Neural progenitor cell (in vitro differentiated cells): ENCODE results near the gene MDC1. TPM values are rescaled to one million over a fixed set of nuclear protein-coding genes. Genes with fewer than 3 reads are reported as not detected.

Experiments
- DNase-seq: peaks from one replicate; pipeline ENCODE4 v3.0.0-alpha.2; 2016; ENCODE audit warnings: low spot score
- H2AFZ ChIP-seq: fragments of 200-600 bp; sonication (generic); replicated peaks from 2 replicates; pipeline ENCODE4 v1.6.1; 2016; ENCODE audit warnings: antibody characterized with exemption
- H3F3A ChIP-seq: fragments of 200-600 bp; sonication (generic); 2 replicates; pipeline ENCODE4 v1.6.1; 2016; ENCODE audit warnings: antibody characterized with exemption, low read depth
- H3K27ac ChIP-seq: fragments of 200-600 bp; sonication (generic); 2 replicates; pipeline ENCODE4 v1.5.1; 2016; ENCODE audit warnings: mild to moderate bottlenecking
- H3K27me3 ChIP-seq: fragments of 200-600 bp; sonication (generic); 2 replicates; pipeline ENCODE4 v1.6.1; 2016; ENCODE audit warnings: mild to moderate bottlenecking, moderate library complexity
- H3K36me3 ChIP-seq: fragments of 200-600 bp; sonication (generic); 2 replicates; pipeline ENCODE4 v1.5.1; 2016
- H3K4me1 ChIP-seq: fragments of 200-600 bp; sonication (generic); 2 replicates; pipeline ENCODE4 v1.6.1; 2016; ENCODE audit warnings: mixed run types
- H3K4me2 ChIP-seq: fragments of 200-600 bp; sonication (generic); 2 replicates; pipeline ENCODE4 v1.6.1; 2016
- H3K4me3 ChIP-seq: fragments of 200-600 bp; sonication (generic); 2 replicates; pipeline ENCODE4 v1.5.1; 2016
- H3K79me2 ChIP-seq: fragments of 200-600 bp; sonication (generic); 2 replicates; pipeline ENCODE4 v1.6.1; 2016; ENCODE audit warnings: low read depth
- H3K9ac ChIP-seq: fragments of 200-600 bp; sonication (generic); 2 replicates; pipeline ENCODE4 v1.6.1; 2016
- H3K9me3 ChIP-seq: fragments of 200-600 bp; sonication (generic); 2 replicates; pipeline ENCODE4 v1.5.1; 2016; ENCODE audit warnings: low read depth
- H4K20me1 ChIP-seq: fragments of 200-600 bp; sonication (generic); 2 replicates; pipeline ENCODE4 v1.6.1; 2016; ENCODE audit warnings: low read depth
- H3K27ac Mint-ChIP-seq: 3 replicates; pipeline ENCODE4 v1.8.0; 2021; ENCODE audit warnings: mixed read lengths
- H3K27me3 Mint-ChIP-seq: 2 replicates; pipeline ENCODE4 v1.8.0; 2022; ENCODE audit warnings: low read depth, mild to moderate bottlenecking, inconsistent platforms, moderate library complexity, mixed read lengths; ENCODE audit not compliant: insufficient read depth
- H3K36me3 Mint-ChIP-seq: 3 replicates; pipeline ENCODE4 v1.8.0; 2021; ENCODE audit warnings: mixed read lengths
- H3K4me1 Mint-ChIP-seq: 3 replicates; pipeline ENCODE4 v1.8.0; 2021; ENCODE audit warnings: mixed read lengths
- H3K4me3 Mint-ChIP-seq: 3 replicates; pipeline ENCODE4 v1.8.0; 2021; ENCODE audit warnings: mild to moderate bottlenecking, moderate library complexity, mixed read lengths
- H3K9me3 Mint-ChIP-seq: 3 replicates; pipeline ENCODE4 v1.8.0; 2020; ENCODE audit warnings: mixed read lengths
- CTCF ChIP-seq: fragments of 200-600 bp; sonication (generic); IDR thresholded peaks from 2 replicates; pipeline ENCODE4 v1.5.1; 2017; ENCODE audit warnings: antibody characterized with exemption, mild to moderate bottlenecking
- EZH2 ChIP-seq: fragments of 200-600 bp; sonication (generic); IDR thresholded peaks from 2 replicates; pipeline ENCODE4 v1.6.1; 2017; ENCODE audit warnings: antibody characterized with exemption, mild to moderate bottlenecking, moderate library complexity
- EZH2phosphoT487 ChIP-seq: fragments of 200-600 bp; sonication (generic); IDR thresholded peaks from 2 replicates; pipeline ENCODE4 v1.6.1; 2017; ENCODE audit warnings: antibody characterized with exemption
- total RNA-seq: library from RNA; depleted of rRNA; stranded (reverse); fragments of >200 nt; gene quantifications from 2 replicates; pipeline ENCODE4 v1.2.3, GENCODE V29; 2015; ENCODE audit warnings: low replicate concordance

MDC1 gene
- total RNA-seq, 1 donor from 2014 or later, result 22.6 TPM

- TF ChIP-seq EZH2, result no peak
- TF ChIP-seq CTCF, result no peak
- TF ChIP-seq EZH2phosphoT487, result no peak
- DNase-seq, result peak; percentile 72
- Mint-ChIP-seq H3K27me3 (peaks cover 14% of the 10 kb centered on the region), H3K9me3 (peaks cover 5% of the 10 kb centered on the region), H3K36me3 (peaks cover 4% of the 10 kb centered on the region), H3K27ac (peak overlapping the region; percentile 97), H3K4me3 (peak overlapping the region; percentile 73), H3K4me1 (peaks cover 70% of the 10 kb centered on the region)
- Histone ChIP-seq H3K9me3 (no peaks in the 10 kb centered on the region), H4K20me1 (no peaks in the 10 kb centered on the region), H3K36me3 (no peaks in the 10 kb centered on the region), H3K79me2 (no peaks in the 10 kb centered on the region), H3K4me3 (peak overlapping the region; percentile 7), H3K9ac (no peak overlapping the region), H2AFZ (no peak overlapping the region), H3K27ac (no peak overlapping the region), H3F3A (peaks cover 25% of the 10 kb centered on the region), H3K4me2 (peak overlapping the region; percentile 70), H3K4me1 (peaks cover 24% of the 10 kb centered on the region), H3K27me3 (no peaks in the 10 kb centered on the region)
These were observed 46.8 kb upstream of the MDC1 start for GRCh38 chr6:30763618-30764489.

GRCh38 chr6:30763155-30763617 lies 46.1 kb upstream of the MDC1 start:
- H3K79me2 ChIP-seq, result no peaks in the 10 kb centered on the region
- TF ChIP-seq EZH2phosphoT487 (no peak), EZH2 (no peak), CTCF (no peak)
- H4K20me1 ChIP-seq, result no peaks in the 10 kb centered on the region
- H3K36me3 ChIP-seq, result no peaks in the 10 kb centered on the region
- no peak overlapping the region for H3K9ac ChIP-seq
- Mint-ChIP-seq H3K4me1 (peaks cover 64% of the 10 kb centered on the region), H3K9me3 (peaks cover 5% of the 10 kb centered on the region), H3K27ac (peak overlapping the region; percentile 97), H3K36me3 (peaks cover 4% of the 10 kb centered on the region), H3K27me3 (peaks cover 14% of the 10 kb centered on the region), H3K4me3 (peak overlapping the region; percentile 73)
- H3K4me2 ChIP-seq, result peak overlapping the region; percentile 70
- no peak for DNase-seq
- H3K4me3 ChIP-seq, result no peak overlapping the region
- peaks cover 21% of the 10 kb centered on the region for H3K4me1 ChIP-seq
- H3K27ac ChIP-seq, result no peak overlapping the region
- no peak overlapping the region for H2AFZ ChIP-seq
- H3K9me3 ChIP-seq, result no peaks in the 10 kb centered on the region
- peaks cover 25% of the 10 kb centered on the region for H3F3A ChIP-seq
- H3K27me3 ChIP-seq, result no peaks in the 10 kb centered on the region

DNA sequence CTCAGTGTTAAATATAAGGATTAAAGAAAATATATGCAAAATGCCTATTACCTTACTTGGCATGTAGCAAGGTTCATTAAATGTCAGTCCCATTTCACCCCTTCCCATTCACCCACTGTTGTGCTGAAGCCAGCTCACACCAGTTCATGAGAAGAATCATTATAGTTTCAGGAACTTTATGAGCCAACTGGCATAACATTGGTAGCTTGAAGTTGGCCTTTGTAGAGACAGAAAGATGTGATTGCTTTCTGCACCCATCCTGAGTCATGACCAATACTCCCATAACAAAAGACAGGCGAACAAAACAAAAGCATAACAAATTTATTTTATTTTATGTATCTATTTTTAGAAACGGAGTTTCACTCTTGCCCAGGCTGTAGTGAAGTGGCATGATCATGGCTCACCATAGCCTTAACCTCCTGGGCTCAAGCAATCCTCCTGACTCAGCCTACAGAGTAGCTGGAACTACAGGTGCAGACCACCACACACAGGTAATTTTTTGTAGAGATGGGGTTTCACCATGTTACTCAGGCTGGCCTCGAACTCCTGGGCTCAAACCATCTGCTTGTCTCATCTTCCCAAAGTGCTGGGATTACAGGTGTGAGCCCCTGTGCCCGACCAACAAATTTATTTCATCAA lies 44.8 kb upstream of the MDC1 start:
- no peaks in the 10 kb centered on the region for H3K27me3 ChIP-seq
- peaks cover 21% of the 10 kb centered on the region for H3K4me1 ChIP-seq
- H3K9me3 ChIP-seq, result no peaks in the 10 kb centered on the region
- Mint-ChIP-seq H3K9me3 (peaks cover 7% of the 10 kb centered on the region), H3K27ac (no peak overlapping the region), H3K4me3 (no peak overlapping the region), H3K27me3 (peaks cover 19% of the 10 kb centered on the region), H3K4me1 (peaks cover 57% of the 10 kb centered on the region), H3K36me3 (peaks cover 4% of the 10 kb centered on the region)
- no peak overlapping the region for H3K9ac ChIP-seq
- DNase-seq, result no peak
- H4K20me1 ChIP-seq, result no peaks in the 10 kb centered on the region
- TF ChIP-seq EZH2phosphoT487 (no peak), EZH2 (no peak), CTCF (no peak)
- H3F3A ChIP-seq, result peaks cover 25% of the 10 kb centered on the region
- H3K27ac ChIP-seq, result no peak overlapping the region
- H3K4me2 ChIP-seq, result no peak overlapping the region
- H3K4me3 ChIP-seq, result no peak overlapping the region
- H3K36me3 ChIP-seq, result no peaks in the 10 kb centered on the region
- H3K79me2 ChIP-seq, result no peaks in the 10 kb centered on the region
- H2AFZ ChIP-seq, result no peak overlapping the region
